Type B pancreatic cell (in vitro differentiated cells): Measurements from ENCODE around the gene HOXA6. TPM values are rescaled to one million over a fixed set of nuclear protein-coding genes. Genes with fewer than 3 reads are reported as not detected.

ENCODE experiments used
- DNase-seq: peaks from one replicate; pipeline ENCODE4 v3.0.0; 2021; ENCODE audit warnings: mixed read lengths; ENCODE audit not compliant: unreplicated experiment; ENCODE audit errors: extremely low spot score
- H3K27ac Mint-ChIP-seq: 2 replicates; pipeline ENCODE4 v1.8.0; 2021; ENCODE audit warnings: mild to moderate bottlenecking, mixed read lengths
- H3K27me3 Mint-ChIP-seq: 2 replicates; pipeline ENCODE4 v1.8.0; 2021; ENCODE audit warnings: mixed read lengths
- H3K36me3 Mint-ChIP-seq: 2 replicates; pipeline ENCODE4 v1.8.0; 2021; ENCODE audit warnings: mixed read lengths
- H3K4me1 Mint-ChIP-seq: one replicate; pipeline ENCODE4 v1.8.0; 2021; ENCODE audit warnings: mixed read lengths; ENCODE audit not compliant: unreplicated experiment
- H3K4me3 Mint-ChIP-seq: 2 replicates; pipeline ENCODE4 v1.8.0; 2021; ENCODE audit warnings: mild to moderate bottlenecking, mixed read lengths
- H3K9me3 Mint-ChIP-seq: 2 replicates; pipeline ENCODE4 v1.8.0; 2021; ENCODE audit warnings: mixed read lengths
- CTCF ChIP-seq: fragments of 200-600 bp; sonication (generic); conservative IDR thresholded peaks from 2 replicates; pipeline ENCODE4 v1.5.0; 2021; ENCODE audit warnings: antibody characterized with exemption, mild to moderate bottlenecking
- total RNA-seq: library from RNA; stranded (reverse); gene quantifications from 2 replicates; pipeline ENCODE4 v1.2.1, GENCODE V29; 2021; ENCODE audit warnings: low replicate concordance

HOXA6 gene
- total RNA-seq, 1 donor from 2014 or later, result 10.9 TPM

GRCh38 chr7:27112955-27113949 is 34.3 kb downstream of the HOXA6 start:
- Mint-ChIP-seq H3K4me1 (peaks cover 23% of the 10 kb centered on the region), H3K9me3 (no peaks in the 10 kb centered on the region), H3K27me3 (peaks cover 55% of the 10 kb centered on the region), H3K27ac (peak overlapping the region; percentile 97), H3K4me3 (peak overlapping the region; percentile 97), H3K36me3 (peaks cover 54% of the 10 kb centered on the region)
- DNase-seq, result peak; percentile 86
- TF ChIP-seq CTCF, result no peak

- Mint-ChIP-seq H3K27ac (peak overlapping the region; percentile 97), H3K27me3 (peaks cover 56% of the 10 kb centered on the region), H3K9me3 (no peaks in the 10 kb centered on the region), H3K4me1 (peaks cover 27% of the 10 kb centered on the region), H3K36me3 (peaks cover 53% of the 10 kb centered on the region), H3K4me3 (peak overlapping the region; percentile 97)
- DNase-seq, result no peak
- no peak for TF ChIP-seq CTCF
Measured at GRCh38 chr7:27112361-27112760, 35.2 kb downstream of the HOXA6 start.

- Mint-ChIP-seq H3K9me3 (no peaks in the 10 kb centered on the region), H3K27ac (peak overlapping the region; percentile 97), H3K27me3 (peaks cover 56% of the 10 kb centered on the region), H3K4me3 (peak overlapping the region; percentile 97), H3K36me3 (peaks cover 53% of the 10 kb centered on the region), H3K4me1 (peaks cover 27% of the 10 kb centered on the region)
- no peak for TF ChIP-seq CTCF
- DNase-seq, result no peak
Measured at GRCh38 chr7:27111751-27112277, 35.8 kb downstream of the HOXA6 start.

GRCh38 chr7:27111042-27111750 is 36.4 kb downstream of the HOXA6 start:
- Mint-ChIP-seq H3K4me1 (peaks cover 28% of the 10 kb centered on the region), H3K27ac (peak overlapping the region; percentile 97), H3K36me3 (peaks cover 48% of the 10 kb centered on the region), H3K27me3 (peaks cover 55% of the 10 kb centered on the region), H3K9me3 (no peaks in the 10 kb centered on the region), H3K4me3 (peak overlapping the region; percentile 97)
- TF ChIP-seq CTCF, result no peak
- no peak for DNase-seq

GRCh38 chr7:27110186-27111031 is 37.2 kb downstream of the HOXA6 start:
- H3K27ac Mint-ChIP-seq, result peak overlapping the region; percentile 97

More at GRCh38 chr7:27110186-27111031, 37.2 kb downstream of the HOXA6 start:
- peaks cover 36% of the 10 kb centered on the region for H3K4me1 Mint-ChIP-seq
- peaks cover 57% of the 10 kb centered on the region for H3K27me3 Mint-ChIP-seq
- peak overlapping the region; percentile 97 for H3K4me3 Mint-ChIP-seq
- no peak for TF ChIP-seq CTCF
- peak; percentile 95 for DNase-seq
- H3K9me3 Mint-ChIP-seq, result no peaks in the 10 kb centered on the region
- H3K36me3 Mint-ChIP-seq, result peaks cover 46% of the 10 kb centered on the region
